ENCODE measurements around the gene CRYBG2. TPM values are rescaled to one million over a fixed set of nuclear protein-coding genes. Genes with fewer than 3 reads are reported as not detected.

CRYBG2 gene
- total RNA-seq, 2 donors from 2014 or later = 9.0 to 15.1 TPM

- Mint-ChIP-seq H3K9me3 (no peaks in the 10 kb centered on the region), H3K27ac (peak overlapping the region; percentile 35), H3K36me3 (ENCODE audit: low read depth) (peaks cover 46% of the 10 kb centered on the region), H3K27me3 (ENCODE audit: insufficient read depth) (no peaks in the 10 kb centered on the region), H3K4me3 (no peak overlapping the region), H3K4me1 (peaks cover 29% of the 10 kb centered on the region)
- Histone ChIP-seq H3K27me3 (ENCODE audit: control insufficient read depth, insufficient read depth, low read length, poor library complexity, severe bottlenecking) (no peaks in the 10 kb centered on the region), H3K4me3 (ENCODE audit: low read length) (no peak overlapping the region), H3K9ac (ENCODE audit: extremely low read depth, low read length, poor library complexity, severe bottlenecking) (no peak overlapping the region), H3K4me1 (ENCODE audit: control insufficient read depth, insufficient read depth, low read length) (peaks cover 11% of the 10 kb centered on the region), H3K36me3 (ENCODE audit: control insufficient read depth, insufficient read depth, low read length) (peaks cover 50% of the 10 kb centered on the region), H3K27ac (ENCODE audit: low read depth, low read length) (no peak overlapping the region), H3K9me3 (ENCODE audit: control insufficient read depth, low read length) (no peaks in the 10 kb centered on the region)
- WGBS, 2 experiments (ENCODE audit: insufficient coverage in 1 of 2, insufficient read length in 1 of 2) = 91% methylated on average over 3 of the region's 3 CpGs
- TF ChIP-seq CTCF (conservative IDR thresholded peaks at IDR 0.05) = no peak
- DNase-seq = no peak
These were observed 76.7 kb downstream of the CRYBG2 start for GRCh38 chr1:26277261-26277661.

DNA sequence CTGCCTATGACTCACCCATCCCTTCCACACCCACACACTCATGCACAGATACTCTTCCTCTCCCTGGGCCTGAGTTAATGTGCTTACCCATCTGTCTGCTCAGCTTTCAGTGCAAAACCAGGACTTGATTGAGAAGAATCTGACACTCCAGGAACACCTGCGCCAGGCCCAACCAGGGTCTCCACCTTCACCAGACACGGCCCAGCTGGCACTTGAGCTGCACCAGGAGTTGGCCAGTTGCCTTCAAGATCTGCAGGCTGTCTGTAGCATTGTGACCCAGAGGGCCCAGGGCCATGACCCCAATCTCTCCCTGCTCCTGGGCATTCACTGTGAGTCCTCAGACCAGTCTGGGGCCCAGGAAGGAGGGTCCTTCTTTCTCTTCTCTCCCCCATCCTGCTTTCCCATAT is 77.5 kb downstream of the CRYBG2 start:
- Mint-ChIP-seq H3K36me3 (ENCODE audit: low read depth) (peaks cover 53% of the 10 kb centered on the region), H3K27ac (no peak overlapping the region), H3K27me3 (ENCODE audit: insufficient read depth) (no peaks in the 10 kb centered on the region), H3K4me1 (peaks cover 24% of the 10 kb centered on the region), H3K4me3 (no peak overlapping the region), H3K9me3 (no peaks in the 10 kb centered on the region)
- Histone ChIP-seq H3K4me1 (ENCODE audit: control insufficient read depth, insufficient read depth, low read length) (peaks cover 6% of the 10 kb centered on the region), H3K4me3 (ENCODE audit: low read length) (no peak overlapping the region), H3K27me3 (ENCODE audit: control insufficient read depth, insufficient read depth, low read length, poor library complexity, severe bottlenecking) (no peaks in the 10 kb centered on the region), H3K27ac (ENCODE audit: low read depth, low read length) (no peak overlapping the region), H3K36me3 (ENCODE audit: control insufficient read depth, insufficient read depth, low read length) (peaks cover 54% of the 10 kb centered on the region), H3K9ac (ENCODE audit: extremely low read depth, low read length, poor library complexity, severe bottlenecking) (no peak overlapping the region), H3K9me3 (ENCODE audit: control insufficient read depth, low read length) (no peaks in the 10 kb centered on the region)
- DNase-seq = no peak
- 80 to 93% methylated on average over 1 to 2 of the region's 2 CpGs for WGBS, 2 experiments (ENCODE audit: insufficient coverage in 1 of 2, insufficient read length in 1 of 2)
- no peak for TF ChIP-seq CTCF (conservative IDR thresholded peaks at IDR 0.05)

GRCh38 chr1:26275580-26276431 is 78.1 kb downstream of the CRYBG2 start:
- Histone ChIP-seq H3K4me3 (ENCODE audit: low read length) (no peak overlapping the region), H3K27me3 (ENCODE audit: control insufficient read depth, insufficient read depth, low read length, poor library complexity, severe bottlenecking) (no peaks in the 10 kb centered on the region), H3K9me3 (ENCODE audit: control insufficient read depth, low read length) (no peaks in the 10 kb centered on the region), H3K36me3 (ENCODE audit: control insufficient read depth, insufficient read depth, low read length) (peaks cover 58% of the 10 kb centered on the region), H3K4me1 (ENCODE audit: control insufficient read depth, insufficient read depth, low read length) (peaks cover 4% of the 10 kb centered on the region), H3K9ac (ENCODE audit: extremely low read depth, low read length, poor library complexity, severe bottlenecking) (no peak overlapping the region), H3K27ac (ENCODE audit: low read depth, low read length) (no peak overlapping the region)
- peak; percentile 97 for DNase-seq
- Mint-ChIP-seq H3K27me3 (ENCODE audit: insufficient read depth) (no peaks in the 10 kb centered on the region), H3K9me3 (no peaks in the 10 kb centered on the region), H3K4me3 (no peak overlapping the region), H3K36me3 (ENCODE audit: low read depth) (peaks cover 56% of the 10 kb centered on the region), H3K27ac (peak overlapping the region; percentile 67), H3K4me1 (peaks cover 18% of the 10 kb centered on the region)
- WGBS, 2 experiments (ENCODE audit: insufficient coverage in 1 of 2, insufficient read length in 1 of 2) = 85 to 95% methylated on average over 2 to 3 of the region's 3 CpGs
- TF ChIP-seq CTCF (conservative IDR thresholded peaks at IDR 0.05) = peak; percentile 85
